Osteocyte (in vitro differentiated cells): ENCODE data around the gene ROS1. TPM values are rescaled to one million over a fixed set of nuclear protein-coding genes. Genes with fewer than 3 reads are reported as not detected.

Experiments
- DNase-seq: peaks from one replicate; pipeline ENCODE4 v3.0.0; 2021; ENCODE audit warnings: mixed read lengths; ENCODE audit not compliant: unreplicated experiment; ENCODE audit errors: extremely low spot score
- H3K27ac Mint-ChIP-seq: one replicate; pipeline ENCODE4 v1.8.0; 2021; ENCODE audit warnings: mild to moderate bottlenecking, mixed read lengths; ENCODE audit not compliant: unreplicated experiment
- H3K27me3 Mint-ChIP-seq: one replicate; pipeline ENCODE4 v1.8.0; 2021; ENCODE audit warnings: mixed read lengths; ENCODE audit not compliant: unreplicated experiment
- H3K36me3 Mint-ChIP-seq: one replicate; pipeline ENCODE4 v1.8.0; 2021; ENCODE audit warnings: mixed read lengths; ENCODE audit not compliant: unreplicated experiment
- H3K4me1 Mint-ChIP-seq: one replicate; pipeline ENCODE4 v1.8.0; 2021; ENCODE audit warnings: mixed read lengths; ENCODE audit not compliant: unreplicated experiment
- H3K4me3 Mint-ChIP-seq: one replicate; pipeline ENCODE4 v1.8.0; 2021; ENCODE audit warnings: mild to moderate bottlenecking, moderate library complexity, mixed read lengths; ENCODE audit not compliant: unreplicated experiment
- H3K9me3 Mint-ChIP-seq: one replicate; pipeline ENCODE4 v1.8.0; 2021; ENCODE audit warnings: mixed read lengths; ENCODE audit not compliant: unreplicated experiment
- total RNA-seq: library from RNA; stranded (reverse); gene quantifications from 2 replicates; pipeline ENCODE4 v1.2.1, GENCODE V29; 2021
- TF ChIP-seq, protein P1 (sequence below): fragments of 200-600 bp; sonication (generic); IDR thresholded peaks from 2 replicates; pipeline ENCODE4 v1.5.0; 2021; ENCODE audit warnings: antibody characterized with exemption, mild to moderate bottlenecking, moderate library complexity

Gene ROS1
- total RNA-seq, 1 donor from 2014 or later: not detected

DNA sequence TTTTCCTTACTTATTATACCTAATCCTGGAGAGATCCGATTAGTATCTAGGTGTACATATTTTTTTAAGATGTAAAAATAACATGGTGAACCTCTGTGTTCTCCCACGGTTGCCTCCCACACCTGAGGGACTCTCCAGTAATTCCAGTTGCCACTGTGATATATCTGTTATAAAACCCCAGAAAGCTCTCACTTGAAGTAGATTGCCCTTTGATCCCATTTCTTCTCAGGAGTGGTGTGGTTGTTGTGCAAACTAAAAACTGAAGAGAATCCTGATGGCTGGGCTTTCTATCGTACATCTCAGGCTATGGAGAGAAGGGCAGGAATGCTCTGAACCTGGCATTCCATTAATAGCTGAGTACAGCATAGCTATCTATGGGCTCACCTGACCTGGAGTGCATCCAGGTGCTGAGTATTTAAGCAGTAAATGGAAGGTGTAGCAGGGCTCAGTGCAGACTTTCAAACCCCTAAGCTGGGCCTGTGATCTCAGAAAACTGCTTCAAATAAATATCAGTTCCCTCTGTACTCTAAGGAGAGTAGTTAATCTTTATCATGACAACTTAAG, 119.4 kb downstream of the ROS1 start:
- no peaks in the 10 kb centered on the region for H3K4me1 Mint-ChIP-seq
- no peak overlapping the region for H3K4me3 Mint-ChIP-seq
- TF ChIP-seq, protein P1, sequence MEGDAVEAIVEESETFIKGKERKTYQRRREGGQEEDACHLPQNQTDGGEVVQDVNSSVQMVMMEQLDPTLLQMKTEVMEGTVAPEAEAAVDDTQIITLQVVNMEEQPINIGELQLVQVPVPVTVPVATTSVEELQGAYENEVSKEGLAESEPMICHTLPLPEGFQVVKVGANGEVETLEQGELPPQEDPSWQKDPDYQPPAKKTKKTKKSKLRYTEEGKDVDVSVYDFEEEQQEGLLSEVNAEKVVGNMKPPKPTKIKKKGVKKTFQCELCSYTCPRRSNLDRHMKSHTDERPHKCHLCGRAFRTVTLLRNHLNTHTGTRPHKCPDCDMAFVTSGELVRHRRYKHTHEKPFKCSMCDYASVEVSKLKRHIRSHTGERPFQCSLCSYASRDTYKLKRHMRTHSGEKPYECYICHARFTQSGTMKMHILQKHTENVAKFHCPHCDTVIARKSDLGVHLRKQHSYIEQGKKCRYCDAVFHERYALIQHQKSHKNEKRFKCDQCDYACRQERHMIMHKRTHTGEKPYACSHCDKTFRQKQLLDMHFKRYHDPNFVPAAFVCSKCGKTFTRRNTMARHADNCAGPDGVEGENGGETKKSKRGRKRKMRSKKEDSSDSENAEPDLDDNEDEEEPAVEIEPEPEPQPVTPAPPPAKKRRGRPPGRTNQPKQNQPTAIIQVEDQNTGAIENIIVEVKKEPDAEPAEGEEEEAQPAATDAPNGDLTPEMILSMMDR: no peak
- no peaks in the 10 kb centered on the region for H3K27me3 Mint-ChIP-seq
- H3K27ac Mint-ChIP-seq: no peak overlapping the region
- no peaks in the 10 kb centered on the region for H3K36me3 Mint-ChIP-seq
- H3K9me3 Mint-ChIP-seq: no peaks in the 10 kb centered on the region
- no peak for DNase-seq

- H3K4me3 Mint-ChIP-seq: no peak overlapping the region
- no peaks in the 10 kb centered on the region for H3K4me1 Mint-ChIP-seq
Measured at GRCh38 chr6:117304446-117304845, 121.3 kb downstream of the ROS1 start.

GRCh38 chr6:117303323-117303722, 122.4 kb downstream of the ROS1 start:
- H3K4me3 Mint-ChIP-seq: no peak overlapping the region

More at GRCh38 chr6:117304446-117304845, 121.3 kb downstream of the ROS1 start:
- Mint-ChIP-seq H3K27me3 (peaks cover 3% of the 10 kb centered on the region), H3K27ac (no peak overlapping the region), H3K9me3 (no peaks in the 10 kb centered on the region), H3K36me3 (no peaks in the 10 kb centered on the region)
- DNase-seq: no peak
- TF ChIP-seq, protein P1: no peak

DNA sequence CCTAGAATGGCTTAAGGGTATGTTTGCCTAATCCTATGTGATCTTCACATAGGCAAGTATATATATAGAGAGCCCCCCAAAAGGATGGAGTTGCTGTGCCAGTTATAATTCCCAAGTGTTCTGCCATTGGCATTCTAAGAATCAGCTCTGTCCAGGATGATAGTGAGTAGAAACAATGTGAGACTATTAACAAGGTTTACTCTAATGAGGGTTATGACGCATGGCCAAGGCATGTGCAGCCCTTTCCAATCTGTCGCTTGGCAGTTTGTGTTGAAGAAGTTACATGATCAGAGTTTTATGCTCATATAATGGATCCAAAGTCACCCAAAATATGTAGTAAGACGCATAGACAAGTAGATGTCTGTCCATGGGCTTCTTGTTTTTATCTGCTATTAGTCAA, 126.8 kb downstream of the ROS1 start:
- Mint-ChIP-seq H3K27ac (no peak overlapping the region), H3K4me1 (no peaks in the 10 kb centered on the region), H3K36me3 (no peaks in the 10 kb centered on the region), H3K4me3 (no peak overlapping the region), H3K27me3 (peaks cover 6% of the 10 kb centered on the region), H3K9me3 (no peaks in the 10 kb centered on the region)
- DNase-seq: no peak
- TF ChIP-seq, protein P1: no peak

More at GRCh38 chr6:117303323-117303722, 122.4 kb downstream of the ROS1 start:
- Mint-ChIP-seq H3K9me3 (no peaks in the 10 kb centered on the region), H3K4me1 (no peaks in the 10 kb centered on the region), H3K27ac (no peak overlapping the region), H3K27me3 (peaks cover 3% of the 10 kb centered on the region), H3K36me3 (no peaks in the 10 kb centered on the region)
- TF ChIP-seq, protein P1: no peak
- no peak for DNase-seq

GRCh38 chr6:117290173-117290846, 135.4 kb downstream of the ROS1 start:
- H3K4me1 Mint-ChIP-seq: no peaks in the 10 kb centered on the region
- H3K27ac Mint-ChIP-seq: no peak overlapping the region
- H3K9me3 Mint-ChIP-seq: no peaks in the 10 kb centered on the region
- no peak overlapping the region for H3K4me3 Mint-ChIP-seq
- peaks cover 2% of the 10 kb centered on the region for H3K27me3 Mint-ChIP-seq
- TF ChIP-seq, protein P1: no peak
- H3K36me3 Mint-ChIP-seq: no peaks in the 10 kb centered on the region
- no peak for DNase-seq
